Renal cortex interstitium (tissue), 11 donors: Measurements from ENCODE around the gene TMX4. TPM values are rescaled to one million over a fixed set of nuclear protein-coding genes. Genes with fewer than 3 reads are reported as not detected.

Source experiments
- DNase-seq, 11 donors: peaks; one replicate each; pipeline ENCODE4 v3.0.0-alpha.2; 2013; ENCODE audit warnings: low read depth in 9 of 11, low spot score in 4 of 11; ENCODE audit errors: extremely low read depth in 1 of 11
- polyA plus RNA-seq, 3 donors: library from polyadenylated mRNA; unstranded; fragments of 120-200 nt; gene quantifications; one replicate each; pipeline ENCODE4 v1.2.1, GENCODE V29; 2013; ENCODE audit not compliant: insufficient read length in 3 of 3

The TMX4 gene
- polyA plus RNA-seq, 3 donors, result 61.0 to 70.8 (median 64.3) TPM

- no peak for DNase-seq
Observed at GRCh38 chr20:7933346-7933745, 86.2 kb downstream of the TMX4 start.

- DNase-seq, result no peak
Observed at GRCh38 chr20:7930343-7930742, 89.2 kb downstream of the TMX4 start.

Other genes with a start within 250 kb of the TMX4 start
- gene HAO1, start 79.3 kb downstream of the TMX4 start, polyA plus RNA-seq, result under 1 TPM in 1 of 3 donors, not detected in 2; 0.07 TPM
- gene PLCB1, start 112.5 kb upstream of the TMX4 start, polyA plus RNA-seq, result 10 to 100 TPM; 36.5 to 51.1 (median 46.4) TPM